ENCODE data around the gene RAPGEF1. TPM values are rescaled to one million over a fixed set of nuclear protein-coding genes. Genes with fewer than 3 reads are reported as not detected.

Gene RAPGEF1
- total and polyA plus RNA-seq, 2 of the 13 experiments (the other 11 are each of a cell fraction or from before 2014, with no cell fraction given), result 21.2 to 38.9 TPM

DNA sequence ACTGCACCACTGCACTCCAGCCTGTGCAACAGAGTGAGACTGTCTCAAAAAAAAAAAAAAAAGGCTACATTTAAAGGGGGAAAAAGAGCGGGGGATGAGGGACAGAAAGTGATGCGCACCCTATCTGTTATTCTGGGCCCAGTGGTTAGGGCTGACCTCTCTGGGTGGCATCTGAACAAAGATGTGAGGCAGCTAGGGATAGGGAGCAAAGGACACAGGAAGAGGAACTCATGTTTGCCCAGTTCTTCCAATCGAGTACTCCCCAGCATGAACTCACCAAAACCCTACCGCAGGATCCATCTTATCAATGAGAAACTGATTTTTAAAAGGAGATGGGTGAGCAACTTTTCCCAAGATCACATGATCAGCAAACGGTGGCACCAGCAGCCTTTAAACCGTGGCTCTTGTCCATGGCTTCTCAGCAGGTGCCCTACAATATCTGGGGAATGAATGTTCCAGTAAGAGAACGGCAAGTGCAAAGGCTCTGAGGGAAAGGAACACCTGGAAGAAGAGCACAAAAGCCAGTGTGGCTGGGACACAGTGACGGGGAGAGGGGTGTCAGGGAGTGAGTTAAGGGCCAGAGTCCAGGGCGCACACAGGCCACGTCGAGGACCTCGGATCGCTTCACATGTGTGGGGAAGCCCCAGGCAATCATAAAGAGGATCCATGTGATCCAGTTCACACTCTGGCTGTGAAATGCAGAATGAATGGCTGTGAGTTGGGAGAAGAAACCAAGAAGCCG lies 22.0 kb downstream of the RAPGEF1 start:
- peaks cover 33% of the 10 kb centered on the region for H3K4me1 ChIP-seq (ENCODE audit: insufficient read depth, low read length)
- ChIA-PET CTCF (ENCODE audit: low intra/inter-chr PET ratio, low total read pairs) (interaction anchor here (1.6 kb wide), 1 partner anchor 21 kb away, joined by 3 read pairs; no protein-coding TSS in a partner anchor), POLR2A (no interaction called here)
- H3K9ac ChIP-seq (ENCODE audit: insufficient read depth, low read depth, low read length), result no peak overlapping the region
- no peaks in the 10 kb centered on the region for H4K20me1 ChIP-seq (ENCODE audit: insufficient read depth, low read length)
- H3K4me3 ChIP-seq (replicated peaks in 1 of 3; ENCODE audit: insufficient read depth in 1 of 3, low read depth in 2 of 3, low read length in 3 of 3), result no peak overlapping the region
- no TSS peak for BruUV-seq (replicated peaks)
- H3K9me3 ChIP-seq (ENCODE audit: low read length), result no peaks in the 10 kb centered on the region
- H3K79me2 ChIP-seq (ENCODE audit: insufficient read depth, low read length), result peaks cover 57% of the 10 kb centered on the region
- in situ Hi-C loops (cut with HindIII; ENCODE audit: extremely low pct_ligation_motif_present, low pct_unique_long_range_greater_than_20kb) (no loop called here), intact Hi-C loops (cut with micrococcal nuclease; ENCODE audit: unreplicated experiment) (no loop called here)
- H3K27ac ChIP-seq (ENCODE audit: extremely low read length, insufficient read depth, low read length), result peak overlapping the region; percentile 52
- DNase-seq (ENCODE audit: low spot score) (no peak), FAIRE-seq (no peak), ATAC-seq (peak; percentile 72)
- no peaks in the 10 kb centered on the region for H3K27me3 ChIP-seq (ENCODE audit: control insufficient read depth in 1 of 2, insufficient read depth in 2 of 2, low read length in 2 of 2)
- H3K36me3 ChIP-seq (replicated peaks in 1 of 2; ENCODE audit: control insufficient read depth in 1 of 2, insufficient read depth in 2 of 2, low read length in 2 of 2), result peaks cover 0 to 4% of the 10 kb centered on the region in 2 experiments; a peak in 3 of 5 replicates
- no peak overlapping the region for H2AFZ ChIP-seq (ENCODE audit: low read length)
- WGBS (ENCODE audit: low lambda C conversion rate), result 67% methylated on average over 14 of the region's 14 CpGs
- peak overlapping the region; percentile 18; the same call in 1 of the 2 replicates for H3K4me2 ChIP-seq (ENCODE audit: low read depth, low read length)
- TF ChIP-seq, protein P1, sequence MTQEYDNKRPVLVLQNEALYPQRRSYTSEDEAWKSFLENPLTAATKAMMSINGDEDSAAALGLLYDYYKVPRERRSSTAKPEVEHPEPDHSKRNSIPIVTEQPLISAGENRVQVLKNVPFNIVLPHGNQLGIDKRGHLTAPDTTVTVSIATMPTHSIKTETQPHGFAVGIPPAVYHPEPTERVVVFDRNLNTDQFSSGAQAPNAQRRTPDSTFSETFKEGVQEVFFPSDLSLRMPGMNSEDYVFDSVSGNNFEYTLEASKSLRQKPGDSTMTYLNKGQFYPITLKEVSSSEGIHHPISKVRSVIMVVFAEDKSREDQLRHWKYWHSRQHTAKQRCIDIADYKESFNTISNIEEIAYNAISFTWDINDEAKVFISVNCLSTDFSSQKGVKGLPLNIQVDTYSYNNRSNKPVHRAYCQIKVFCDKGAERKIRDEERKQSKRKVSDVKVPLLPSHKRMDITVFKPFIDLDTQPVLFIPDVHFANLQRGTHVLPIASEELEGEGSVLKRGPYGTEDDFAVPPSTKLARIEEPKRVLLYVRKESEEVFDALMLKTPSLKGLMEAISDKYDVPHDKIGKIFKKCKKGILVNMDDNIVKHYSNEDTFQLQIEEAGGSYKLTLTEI (CRISPR knock-in tag; conservative IDR thresholded peaks at IDR 0.05), result no peak
- TF ChIP-seq BCL6 (CRISPR knock-in tag; IDR thresholded peaks at IDR 0.05), result no peak
- TF ChIP-seq HOXA3 (CRISPR knock-in tag; IDR thresholded peaks at IDR 0.05), result peak; percentile 56; the same call in 1 of the 2 replicates
- no peak for TF ChIP-seq ZNF558 (CRISPR knock-in tag; IDR thresholded peaks at IDR 0.05; ENCODE audit: borderline replicate concordance)
- TF ChIP-seq, protein P2, sequence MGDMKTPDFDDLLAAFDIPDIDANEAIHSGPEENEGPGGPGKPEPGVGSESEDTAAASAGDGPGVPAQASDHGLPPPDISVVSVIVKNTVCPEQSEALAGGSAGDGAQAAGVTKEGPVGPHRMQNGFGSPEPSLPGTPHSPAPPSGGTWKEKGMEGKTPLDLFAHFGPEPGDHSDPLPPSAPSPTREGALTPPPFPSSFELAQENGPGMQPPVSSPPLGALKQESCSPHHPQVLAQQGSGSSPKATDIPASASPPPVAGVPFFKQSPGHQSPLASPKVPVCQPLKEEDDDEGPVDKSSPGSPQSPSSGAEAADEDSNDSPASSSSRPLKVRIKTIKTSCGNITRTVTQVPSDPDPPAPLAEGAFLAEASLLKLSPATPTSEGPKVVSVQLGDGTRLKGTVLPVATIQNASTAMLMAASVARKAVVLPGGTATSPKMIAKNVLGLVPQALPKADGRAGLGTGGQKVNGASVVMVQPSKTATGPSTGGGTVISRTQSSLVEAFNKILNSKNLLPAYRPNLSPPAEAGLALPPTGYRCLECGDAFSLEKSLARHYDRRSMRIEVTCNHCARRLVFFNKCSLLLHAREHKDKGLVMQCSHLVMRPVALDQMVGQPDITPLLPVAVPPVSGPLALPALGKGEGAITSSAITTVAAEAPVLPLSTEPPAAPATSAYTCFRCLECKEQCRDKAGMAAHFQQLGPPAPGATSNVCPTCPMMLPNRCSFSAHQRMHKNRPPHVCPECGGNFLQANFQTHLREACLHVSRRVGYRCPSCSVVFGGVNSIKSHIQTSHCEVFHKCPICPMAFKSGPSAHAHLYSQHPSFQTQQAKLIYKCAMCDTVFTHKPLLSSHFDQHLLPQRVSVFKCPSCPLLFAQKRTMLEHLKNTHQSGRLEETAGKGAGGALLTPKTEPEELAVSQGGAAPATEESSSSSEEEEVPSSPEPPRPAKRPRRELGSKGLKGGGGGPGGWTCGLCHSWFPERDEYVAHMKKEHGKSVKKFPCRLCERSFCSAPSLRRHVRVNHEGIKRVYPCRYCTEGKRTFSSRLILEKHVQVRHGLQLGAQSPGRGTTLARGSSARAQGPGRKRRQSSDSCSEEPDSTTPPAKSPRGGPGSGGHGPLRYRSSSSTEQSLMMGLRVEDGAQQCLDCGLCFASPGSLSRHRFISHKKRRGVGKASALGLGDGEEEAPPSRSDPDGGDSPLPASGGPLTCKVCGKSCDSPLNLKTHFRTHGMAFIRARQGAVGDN (CRISPR knock-in tag; IDR thresholded peaks at IDR 0.05), result peak; percentile 71
- TF ChIP-seq NR2F6 (IDR thresholded peaks at IDR 0.05), result no peak
- TF ChIP-seq NR2F6 (CRISPR knock-in tag; IDR thresholded peaks at IDR 0.05), result 0 out of 2 replicates have a peak, but pooled peaks have one; percentile 24
- TF ChIP-seq, protein P3, sequence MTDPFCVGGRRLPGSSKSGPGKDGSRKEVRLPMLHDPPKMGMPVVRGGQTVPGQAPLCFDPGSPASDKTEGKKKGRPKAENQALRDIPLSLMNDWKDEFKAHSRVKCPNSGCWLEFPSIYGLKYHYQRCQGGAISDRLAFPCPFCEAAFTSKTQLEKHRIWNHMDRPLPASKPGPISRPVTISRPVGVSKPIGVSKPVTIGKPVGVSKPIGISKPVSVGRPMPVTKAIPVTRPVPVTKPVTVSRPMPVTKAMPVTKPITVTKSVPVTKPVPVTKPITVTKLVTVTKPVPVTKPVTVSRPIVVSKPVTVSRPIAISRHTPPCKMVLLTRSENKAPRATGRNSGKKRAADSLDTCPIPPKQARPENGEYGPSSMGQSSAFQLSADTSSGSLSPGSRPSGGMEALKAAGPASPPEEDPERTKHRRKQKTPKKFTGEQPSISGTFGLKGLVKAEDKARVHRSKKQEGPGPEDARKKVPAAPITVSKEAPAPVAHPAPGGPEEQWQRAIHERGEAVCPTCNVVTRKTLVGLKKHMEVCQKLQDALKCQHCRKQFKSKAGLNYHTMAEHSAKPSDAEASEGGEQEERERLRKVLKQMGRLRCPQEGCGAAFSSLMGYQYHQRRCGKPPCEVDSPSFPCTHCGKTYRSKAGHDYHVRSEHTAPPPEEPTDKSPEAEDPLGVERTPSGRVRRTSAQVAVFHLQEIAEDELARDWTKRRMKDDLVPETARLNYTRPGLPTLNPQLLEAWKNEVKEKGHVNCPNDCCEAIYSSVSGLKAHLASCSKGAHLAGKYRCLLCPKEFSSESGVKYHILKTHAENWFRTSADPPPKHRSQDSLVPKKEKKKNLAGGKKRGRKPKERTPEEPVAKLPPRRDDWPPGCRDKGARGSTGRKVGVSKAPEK (CRISPR knock-in tag; IDR thresholded peaks at IDR 0.05; ENCODE audit: borderline replicate concordance), result no peak
- TF ChIP-seq SP2 (CRISPR knock-in tag; IDR thresholded peaks at IDR 0.05), result no peak
- TF ChIP-seq, protein P4, sequence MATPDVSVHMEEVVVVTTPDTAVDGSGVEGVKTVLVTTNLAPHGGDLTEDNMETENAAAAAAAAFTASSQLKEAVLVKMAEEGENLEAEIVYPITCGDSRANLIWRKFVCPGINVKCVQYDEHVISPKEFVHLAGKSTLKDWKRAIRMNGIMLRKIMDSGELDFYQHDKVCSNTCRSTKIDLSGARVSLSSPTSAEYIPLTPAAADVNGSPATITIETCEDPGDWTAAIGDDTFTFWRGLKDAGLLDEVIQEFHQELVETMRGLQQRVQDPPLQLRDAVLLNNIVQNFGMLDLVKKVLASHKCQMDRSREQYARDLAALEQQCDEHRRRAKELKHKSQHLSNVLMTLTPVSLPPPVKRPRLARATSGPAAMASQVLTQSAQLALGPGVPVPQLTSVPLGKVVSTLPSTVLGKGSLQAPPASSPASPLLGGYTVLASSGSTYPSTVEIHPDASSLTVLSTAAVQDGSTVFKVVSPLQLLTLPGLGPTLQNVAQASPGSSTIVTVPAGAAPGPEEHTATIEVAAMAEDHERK (CRISPR knock-in tag; IDR thresholded peaks at IDR 0.05; ENCODE audit: low read depth), result no peak
- no peak for TF ChIP-seq NFIB (CRISPR knock-in tag; IDR thresholded peaks at IDR 0.05; ENCODE audit: borderline replicate concordance)
